HG02759 (cell line): ENCODE results near the gene MON2.
"Not testable (repeated sequence)": the region's sequence is repeated elsewhere in the genome, so short reads cannot be mapped to it uniquely, and the experiment has no call there.

ENCODE experiments used
- ATAC-seq: cut with Tn5 transposase; IDR thresholded peaks from one replicate; pipeline ENCODE4 v1.9.1; 2021; ENCODE audit warnings: mild to moderate bottlenecking, moderate library complexity; ENCODE audit not compliant: unreplicated experiment

Gene MON2

DNA sequence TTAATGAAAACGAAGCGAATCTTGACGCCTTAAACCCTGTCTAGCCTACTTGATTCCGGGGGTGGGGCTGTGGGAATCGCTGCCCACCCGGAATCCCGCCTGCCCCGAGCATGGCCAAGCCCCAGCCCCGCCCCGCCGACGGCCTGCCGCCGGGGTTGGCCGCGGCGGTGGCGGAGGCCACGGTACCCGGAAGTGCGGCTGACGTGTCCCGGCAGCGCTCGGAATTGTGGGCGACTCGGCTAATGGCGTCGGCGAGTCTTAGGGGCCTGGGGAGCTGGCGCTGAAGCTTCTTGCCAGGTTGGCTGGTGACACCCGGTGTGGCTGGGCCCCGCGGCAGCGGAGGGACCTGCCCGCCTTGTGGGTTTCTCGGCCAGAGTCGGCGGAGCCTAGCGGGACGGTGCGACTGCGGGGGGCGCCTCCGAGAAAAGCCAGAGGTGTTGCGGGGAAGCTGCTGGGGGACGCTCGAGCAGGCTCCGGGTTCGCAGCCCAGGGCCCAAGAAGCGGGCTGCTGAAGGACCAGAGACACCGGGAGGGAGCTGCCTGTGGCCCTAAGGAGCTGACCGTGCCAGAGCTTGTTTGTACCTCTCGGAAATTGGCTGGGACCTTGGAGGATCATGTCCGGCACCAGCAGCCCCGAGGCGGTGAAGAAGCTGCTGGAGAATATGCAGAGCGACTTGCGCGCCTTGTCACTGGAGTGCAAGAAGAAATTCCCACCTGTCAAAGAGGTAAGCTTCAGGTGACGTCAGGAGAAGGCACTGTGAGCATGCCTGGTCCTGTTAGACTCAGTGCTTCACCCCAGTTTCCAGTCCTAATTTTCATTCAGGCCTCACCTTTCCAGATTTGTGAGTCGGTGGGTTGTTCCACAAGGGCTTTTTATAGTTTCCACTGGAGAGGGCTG is at the start of gene MON2:
MON2 (plus strand) TSS at position 233 of the 898 bp plus-strand sequence; CDS start at position 615, 382 bp downstream.
- ATAC-seq = peak; percentile 99

DNA sequence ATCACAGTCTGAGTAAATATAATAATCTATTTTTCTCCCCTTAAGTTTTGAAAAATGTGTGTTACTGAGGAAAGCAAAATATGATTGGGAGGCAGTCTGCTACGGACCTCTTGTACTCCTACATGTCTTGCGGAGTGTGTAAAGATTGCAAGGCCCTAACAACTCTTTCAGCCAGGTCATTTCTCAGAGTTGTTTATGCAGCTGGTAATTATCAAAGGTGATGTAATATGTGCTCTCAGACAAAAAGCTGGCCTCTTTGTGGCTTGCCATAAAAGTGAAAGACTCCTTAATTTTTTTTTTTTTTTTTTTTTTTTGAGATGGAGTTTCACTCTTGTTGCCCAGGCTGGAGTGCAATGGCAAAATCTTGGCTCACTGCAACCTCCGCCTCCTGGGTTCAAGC is 40.5 kb upstream of the MON2 start:
- no peak for ATAC-seq

DNA sequence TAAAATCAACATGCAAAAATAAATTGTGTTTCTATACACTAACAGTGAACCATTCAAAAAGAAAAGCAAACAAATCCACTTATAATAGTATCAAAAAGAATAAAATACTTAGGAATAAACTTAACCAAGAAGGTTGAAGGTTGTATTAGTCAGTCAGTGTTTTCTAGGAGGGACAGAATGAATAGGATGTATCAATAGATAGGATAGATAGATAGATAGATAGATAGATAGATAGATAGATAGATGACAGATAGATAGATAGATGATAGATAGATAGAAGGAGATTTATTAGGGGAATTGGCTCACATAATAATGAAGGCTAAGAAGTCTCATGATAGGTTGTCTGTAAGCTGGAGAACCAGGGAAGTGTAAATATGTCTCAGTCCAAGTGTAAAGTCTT is 37.2 kb upstream of the MON2 start:
- no peak for ATAC-seq

DNA sequence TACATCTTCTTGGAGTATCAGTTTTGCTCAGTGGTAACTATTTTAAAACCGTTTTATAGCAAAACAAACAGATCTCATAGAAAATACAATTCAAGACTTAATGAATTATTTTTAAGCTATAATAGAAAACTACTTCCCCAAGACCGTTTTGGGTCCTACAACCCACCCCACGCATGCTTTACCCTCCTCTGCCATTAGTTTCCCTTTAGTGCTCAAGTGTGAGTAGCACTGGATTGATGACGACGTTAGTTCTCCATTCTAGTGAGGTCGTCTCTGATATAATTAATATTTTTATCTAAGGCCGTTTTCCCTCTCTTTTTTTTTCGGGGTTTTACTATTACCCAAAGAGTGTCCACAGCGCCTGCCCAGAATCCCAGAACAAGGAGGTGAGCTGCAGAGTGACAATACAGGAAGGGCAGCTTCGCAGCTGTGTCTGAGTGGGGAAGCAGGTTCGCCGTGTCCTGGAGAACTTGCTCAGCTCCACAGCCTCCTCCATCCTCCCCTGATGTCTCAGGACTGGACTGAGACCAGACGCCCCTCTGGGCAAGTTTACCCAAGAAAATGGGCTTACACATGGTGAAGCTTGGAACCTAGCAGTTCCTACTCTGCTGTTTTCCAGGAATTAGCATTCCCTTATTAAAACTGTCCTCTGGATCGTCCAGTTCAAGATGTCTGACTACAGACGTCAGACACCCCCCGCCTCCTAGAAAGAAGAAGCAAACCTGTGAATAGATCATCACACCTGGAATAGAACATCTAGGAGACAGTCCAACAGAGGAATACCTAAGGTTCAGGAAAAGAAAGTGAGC is 31.9 kb upstream of the MON2 start:
- ATAC-seq = no peak

DNA sequence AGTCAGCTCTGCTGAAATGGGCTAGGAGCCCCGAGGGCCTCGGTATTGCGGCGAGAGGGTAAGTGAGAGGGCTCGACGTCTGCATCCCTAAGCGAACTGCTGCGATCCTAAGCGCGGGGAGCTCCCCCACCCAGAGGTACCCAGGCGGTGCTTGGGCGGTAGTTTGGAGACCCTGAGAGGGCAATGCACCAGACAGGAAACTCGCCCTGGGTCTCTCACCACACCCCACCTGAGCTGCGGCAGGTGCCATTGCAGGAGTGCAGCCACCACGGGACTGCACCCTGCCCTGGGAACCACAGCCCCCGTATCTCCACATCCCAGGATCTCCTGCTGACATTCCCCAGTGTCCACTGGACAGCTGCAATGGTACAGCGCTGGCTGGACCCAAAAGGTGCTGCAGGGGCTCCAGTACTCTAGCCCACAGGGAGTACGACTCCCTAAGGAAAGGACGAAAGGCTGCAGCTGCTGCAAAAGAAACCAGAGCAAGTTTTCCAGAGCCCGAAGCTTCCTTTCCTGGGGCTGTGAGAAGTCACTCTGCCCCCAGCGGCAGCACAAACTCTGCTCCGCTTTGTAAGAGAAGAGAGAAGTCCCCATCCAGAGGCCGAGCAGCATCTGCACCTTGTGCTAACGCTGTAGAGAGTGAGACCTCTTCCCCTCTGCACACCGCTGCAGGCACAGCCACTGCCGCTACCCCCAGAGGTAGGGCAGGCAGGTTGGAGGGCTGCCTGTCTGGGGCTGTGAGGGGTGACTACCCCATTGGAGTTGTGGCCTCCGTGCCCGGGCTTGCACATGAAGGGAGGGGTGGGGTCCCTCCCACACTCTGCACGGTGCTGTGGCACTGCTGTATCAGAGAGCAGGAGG is 31.1 kb upstream of the MON2 start:
- ATAC-seq = peak; percentile 89

DNA sequence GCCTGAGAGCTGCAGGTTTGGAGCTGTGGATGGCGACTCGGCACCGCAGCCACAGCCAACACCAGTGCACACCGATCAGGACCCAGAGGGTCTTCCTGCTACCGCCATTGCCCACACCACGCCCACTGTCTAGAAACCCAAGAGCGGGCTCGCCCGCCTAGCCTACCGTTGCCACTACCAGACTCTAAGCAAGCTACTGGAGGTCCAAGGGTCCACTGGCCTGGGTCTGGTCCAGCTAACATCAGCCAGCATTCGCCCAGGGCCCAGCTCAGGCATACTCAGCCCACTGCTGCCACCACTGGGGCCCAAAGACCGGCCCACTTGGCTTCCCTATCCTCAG is 30.5 kb upstream of the MON2 start:
- ATAC-seq = no peak

DNA sequence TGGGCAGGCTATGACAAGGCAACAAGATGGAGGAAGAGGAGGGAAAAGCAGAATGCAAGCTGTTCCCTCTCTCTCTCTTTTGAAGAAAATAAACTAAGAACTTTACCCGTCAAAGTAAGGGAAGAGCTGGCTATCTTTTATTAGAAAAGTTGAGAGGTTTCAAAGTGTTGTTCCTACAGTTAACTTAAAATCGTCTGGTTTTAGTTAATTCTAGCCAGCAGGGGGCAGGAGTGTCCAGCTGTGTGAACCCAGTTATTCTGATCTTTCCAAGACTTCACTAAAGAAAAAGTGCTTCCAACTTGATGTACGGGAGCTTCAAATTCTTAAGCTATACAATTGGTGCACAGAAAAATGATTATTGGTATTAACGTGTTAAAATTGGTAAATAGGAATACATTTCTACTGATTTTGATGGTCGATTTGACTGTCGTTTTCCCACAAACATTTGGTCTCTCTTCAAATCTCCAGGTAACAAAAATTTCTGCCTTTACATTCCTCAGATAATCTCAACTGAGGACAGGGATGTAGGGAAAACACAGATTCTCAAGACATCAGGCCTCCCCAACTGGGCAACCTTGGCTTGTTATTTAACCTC is 28.4 kb upstream of the MON2 start:
- ATAC-seq = no peak

GRCh38 chr12:62446754-62447452 is 19.7 kb upstream of the MON2 start:
- no peak for ATAC-seq

- no peak for ATAC-seq
Observed at GRCh38 chr12:62448436-62448835, 18.2 kb upstream of the MON2 start.

DNA sequence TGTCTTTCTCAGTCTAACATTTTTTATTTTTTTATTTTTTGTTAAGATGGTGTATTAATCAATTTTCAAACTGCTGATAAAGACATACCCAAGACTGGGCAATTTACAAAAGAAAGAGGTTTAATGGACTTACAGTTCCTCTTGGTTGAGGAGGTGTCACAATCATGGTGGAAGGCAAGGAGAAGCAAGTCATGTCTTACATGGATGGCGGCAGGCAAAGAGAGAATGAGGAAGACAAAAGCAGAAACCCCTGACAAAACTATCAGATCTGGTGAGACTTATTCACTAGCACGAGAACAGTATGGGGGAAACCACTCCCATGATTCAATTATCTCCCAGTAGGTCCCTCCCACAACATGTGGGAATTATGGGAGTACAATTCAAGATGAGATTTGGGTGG is 11.2 kb upstream of the MON2 start:
- ATAC-seq = not testable (repeated sequence)

- ATAC-seq = no peak
Observed at GRCh38 chr12:62458626-62459025, 8.0 kb upstream of the MON2 start.

- ATAC-seq = no peak
Observed at GRCh38 chr12:62459976-62460375, 6.7 kb upstream of the MON2 start.

- ATAC-seq = not testable (repeated sequence)
Observed at GRCh38 chr12:62461171-62461837, 5.3 kb upstream of the MON2 start.

- not testable (repeated sequence) for ATAC-seq
Observed at GRCh38 chr12:62463252-62463651, 3.4 kb upstream of the MON2 start.

DNA sequence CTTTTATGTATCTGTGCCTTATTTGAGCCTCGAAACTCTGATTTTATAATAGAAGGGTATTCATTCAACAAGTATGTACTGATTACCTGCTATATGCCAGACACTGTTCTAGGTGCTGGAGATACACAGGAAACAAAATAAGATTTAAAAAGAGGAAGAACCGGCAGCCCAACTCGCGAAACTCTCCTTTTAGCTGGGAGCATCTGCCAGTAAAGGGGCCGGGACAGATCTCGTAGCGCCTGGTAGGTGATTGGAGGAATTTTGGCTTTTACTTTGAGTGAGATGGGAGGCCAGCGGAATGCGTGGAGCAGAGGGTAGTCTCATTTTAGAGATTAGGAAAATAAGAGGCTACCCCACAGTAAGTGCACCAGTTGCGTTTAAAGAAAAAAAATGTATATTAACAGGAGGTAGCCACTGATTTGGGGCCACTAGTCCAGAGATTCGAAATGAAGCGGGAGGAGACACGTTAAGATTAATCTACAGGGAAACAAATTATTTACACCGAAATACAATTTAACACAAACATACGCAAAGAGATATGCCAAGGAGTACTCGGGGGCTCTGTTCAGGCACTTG is 520 bp upstream of the MON2 start:
- peak; percentile 37 for ATAC-seq

DNA sequence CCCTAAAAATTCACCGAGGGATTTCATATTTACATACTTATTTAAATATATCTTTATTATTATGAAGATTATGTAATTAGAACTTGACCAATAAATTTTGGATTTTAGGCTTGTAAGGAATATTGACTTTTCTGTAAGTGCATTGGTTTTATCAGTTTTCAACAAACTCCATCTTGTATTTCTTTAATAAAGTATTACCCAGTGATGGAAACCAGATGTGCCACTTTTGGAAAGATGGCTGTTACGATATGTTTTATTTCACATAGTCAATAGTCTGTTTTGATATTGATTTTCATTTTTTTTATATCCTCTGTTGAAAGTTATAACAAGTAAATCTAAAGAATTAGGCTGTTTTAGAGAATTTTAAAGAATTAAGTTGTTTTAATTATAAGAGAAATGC is 1.8 kb downstream of the MON2 start:
- no peak for ATAC-seq

DNA sequence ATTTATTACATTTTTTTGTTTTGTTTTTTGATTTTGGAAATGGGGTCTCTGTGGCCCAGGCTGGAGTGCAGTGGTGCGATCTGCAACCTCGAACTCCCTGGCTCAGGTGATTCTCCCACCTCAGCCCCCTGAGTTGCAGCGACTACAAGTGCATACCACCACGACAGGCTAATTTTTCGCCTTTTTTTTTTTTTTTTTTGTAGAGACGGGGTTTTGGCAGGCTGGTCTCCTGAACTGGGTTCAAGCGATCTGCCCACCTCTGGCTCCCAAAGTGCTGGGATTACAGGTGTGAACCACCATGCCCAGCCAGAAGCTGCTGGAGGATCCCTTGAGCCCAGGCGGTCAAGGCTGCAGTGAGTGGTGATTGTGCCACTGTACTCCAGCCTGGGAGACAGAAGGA is 2.3 kb downstream of the MON2 start:
- ATAC-seq = no peak

DNA sequence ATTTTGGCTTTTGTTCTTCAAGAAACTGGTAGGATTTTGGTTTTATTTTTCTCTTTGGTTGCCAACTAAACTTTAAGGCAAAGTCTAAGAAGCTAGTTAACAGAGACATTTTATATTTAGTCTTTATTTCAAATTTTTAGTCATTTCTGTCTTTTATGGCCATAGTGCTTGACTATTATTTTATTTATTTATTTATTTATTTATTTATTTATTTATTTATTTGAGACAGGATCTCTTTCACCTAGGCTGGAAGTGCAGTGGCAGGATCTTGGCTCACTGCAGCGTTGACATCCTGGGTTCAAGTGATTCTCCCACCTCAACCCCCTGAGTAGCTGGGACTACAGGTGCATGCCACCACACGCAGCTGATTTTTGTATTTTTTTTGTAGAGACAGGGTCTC is 3.1 kb downstream of the MON2 start:
- ATAC-seq = no peak

DNA sequence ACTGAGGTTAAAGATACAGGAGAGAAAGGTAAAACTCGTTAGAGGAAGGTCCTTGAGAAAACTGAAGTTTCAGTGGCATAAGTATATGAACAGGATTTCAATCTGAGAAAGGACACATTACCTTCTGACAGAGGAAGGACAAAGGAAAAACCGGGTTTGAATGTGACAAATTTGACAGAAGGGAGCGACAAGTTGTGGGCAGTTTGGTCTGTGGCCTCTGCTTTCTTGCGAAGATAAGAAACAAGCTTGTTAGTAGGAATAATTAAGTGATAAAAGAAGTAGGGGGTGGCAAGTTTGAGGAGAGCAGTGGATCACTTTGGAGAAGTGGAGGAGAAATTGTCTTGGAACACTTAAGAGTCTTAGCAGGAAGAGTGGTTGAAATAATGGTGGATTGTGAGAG is 5.1 kb downstream of the MON2 start:
- ATAC-seq = no peak
